RWPE1 (cell line): ENCODE data around the gene GPRIN2.
"Not testable (repeated sequence)": the region's sequence is repeated elsewhere in the genome, so short reads cannot be mapped to it uniquely, and the experiment has no call there.

Source experiments
- CTCF ChIA-PET: fragments of 350-600 bp; sonication (Branson Sonifier 250); formaldehyde crosslinking; extraction: SDS; loops from one replicate; lab custom pipeline; 2021; lab: Yijun Ruan, JAX
- POLR2A ChIA-PET: fragments of 400-600 bp; formaldehyde crosslinking; extraction: SDS; loops from one replicate; lab custom pipeline; 2020; ENCODE audit warnings: antibody characterized with exemption; ENCODE audit not compliant: low non-redundant PET; lab: Yijun Ruan, JAX
- DNase-seq: peaks from one replicate; pipeline ENCODE4 v3.0.0; 2012; ENCODE audit warnings: low spot score
- H3K27ac ChIP-seq: fragments of 450-650 bp; 2 replicates; pipeline ENCODE4 v1.5.1; 2017
- TF ChIP-seq, protein P1 (sequence below): fragments of 450-650 bp; conservative IDR thresholded peaks from 2 replicates; pipeline ENCODE4 v1.5.1; 2017; ENCODE audit warnings: low read depth, mild to moderate bottlenecking

The GPRIN2 gene

DNA sequence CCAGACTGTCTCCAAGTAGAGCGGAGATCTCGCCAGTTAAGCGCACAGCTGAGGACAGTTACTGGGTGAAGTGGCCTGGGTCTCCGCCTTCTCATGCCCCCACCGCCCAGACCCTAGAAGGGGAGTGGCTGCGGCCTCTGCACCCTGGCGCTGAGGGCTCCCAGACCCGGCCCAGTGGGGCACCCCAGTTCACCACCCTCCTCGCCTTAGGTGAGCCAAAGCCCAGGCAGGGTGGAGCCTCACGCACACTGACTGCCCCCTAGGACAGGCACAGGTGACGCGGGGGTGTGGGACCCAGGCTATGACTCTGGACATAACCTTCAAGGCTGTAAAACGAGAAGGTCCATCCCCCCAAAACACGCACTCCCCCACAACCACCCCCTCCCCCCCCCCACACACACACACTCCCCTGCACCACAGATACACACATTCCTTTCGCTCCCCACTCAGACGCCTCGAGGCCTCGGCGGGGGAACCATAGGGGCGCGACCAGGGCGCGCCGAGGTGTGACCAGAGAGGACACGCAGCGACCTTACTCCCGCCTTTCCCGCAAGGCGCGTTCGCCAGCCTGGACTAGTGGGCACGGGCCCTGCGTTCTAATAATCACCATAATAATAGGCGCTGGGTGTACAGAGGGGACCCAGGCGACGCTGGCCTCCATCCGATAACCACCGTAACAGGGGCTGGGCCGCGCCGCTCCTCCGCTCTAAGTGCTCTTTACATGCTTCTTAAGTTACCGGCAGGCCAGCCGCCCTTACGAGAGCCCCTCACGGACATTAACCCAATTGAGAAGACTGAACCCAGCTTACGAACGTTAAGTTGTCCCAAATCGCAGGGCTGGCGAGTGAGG is 21.4 kb upstream of the GPRIN2 start:
- POLR2A ChIA-PET, DNase-seq, H3K27ac ChIP-seq, CTCF ChIA-PET: not testable (repeated sequence)

DNA sequence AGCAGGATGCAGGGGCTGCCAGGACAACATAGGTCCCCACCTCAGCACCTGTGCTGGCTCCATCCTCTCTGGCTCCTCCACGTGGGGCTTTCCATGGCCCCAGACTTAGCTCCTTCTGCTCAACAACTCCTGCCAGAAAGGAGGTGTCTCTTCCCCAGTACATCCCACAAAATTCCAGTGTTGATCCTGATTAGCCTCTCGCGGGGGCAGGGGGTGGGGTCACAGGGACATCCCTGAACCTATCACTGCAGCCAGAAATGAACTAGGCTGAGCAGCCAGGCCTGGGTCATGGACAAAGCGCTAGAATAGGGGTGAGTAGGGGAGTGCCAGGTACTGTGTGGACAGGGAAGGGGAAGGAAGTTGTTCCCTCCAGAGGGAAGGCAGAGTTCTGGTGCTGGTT is 17.4 kb upstream of the GPRIN2 start:
- POLR2A ChIA-PET, DNase-seq, CTCF ChIA-PET, H3K27ac ChIP-seq: not testable (repeated sequence)

DNA sequence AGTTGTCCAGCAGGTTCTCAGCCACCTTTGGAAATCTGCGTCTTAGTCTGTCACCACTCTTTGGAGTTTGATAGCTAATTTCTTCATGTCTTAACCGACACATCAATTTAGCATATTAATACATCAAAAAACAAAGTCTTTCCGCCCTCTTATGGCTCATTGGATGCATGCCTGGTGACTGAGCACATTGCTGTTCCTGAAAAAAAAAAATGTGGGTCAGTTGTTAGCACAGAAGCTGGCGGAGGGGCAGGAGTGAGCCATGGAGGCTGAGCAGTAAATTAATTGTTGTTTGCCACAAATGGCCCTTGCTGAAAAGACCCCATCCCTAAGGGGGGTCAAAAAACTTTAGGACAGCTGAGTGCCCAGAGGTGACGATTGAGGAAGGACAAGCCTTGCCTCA is 16.9 kb upstream of the GPRIN2 start:
- CTCF ChIA-PET, POLR2A ChIA-PET, DNase-seq, H3K27ac ChIP-seq: not testable (repeated sequence)

DNA sequence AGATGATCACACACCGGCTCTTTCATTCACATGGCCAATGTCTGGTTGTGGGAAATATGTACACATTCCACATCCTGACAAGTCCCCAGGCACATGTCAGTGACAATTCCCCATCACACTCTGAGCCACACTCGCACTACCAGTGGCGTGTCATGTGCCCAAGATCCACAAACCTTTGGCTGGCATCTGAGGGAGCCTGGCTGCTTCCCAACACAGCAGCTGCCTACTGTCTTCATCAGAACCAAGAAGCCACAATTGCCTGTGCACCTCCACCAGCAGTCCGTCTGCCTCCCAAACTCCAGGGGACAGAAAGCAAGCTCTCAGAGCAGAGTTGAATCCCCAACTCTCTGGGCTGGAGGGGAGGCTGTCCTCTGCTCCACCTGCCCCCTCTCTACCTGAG is 16.3 kb upstream of the GPRIN2 start:
- CTCF ChIA-PET, H3K27ac ChIP-seq, POLR2A ChIA-PET, DNase-seq: not testable (repeated sequence)

DNA sequence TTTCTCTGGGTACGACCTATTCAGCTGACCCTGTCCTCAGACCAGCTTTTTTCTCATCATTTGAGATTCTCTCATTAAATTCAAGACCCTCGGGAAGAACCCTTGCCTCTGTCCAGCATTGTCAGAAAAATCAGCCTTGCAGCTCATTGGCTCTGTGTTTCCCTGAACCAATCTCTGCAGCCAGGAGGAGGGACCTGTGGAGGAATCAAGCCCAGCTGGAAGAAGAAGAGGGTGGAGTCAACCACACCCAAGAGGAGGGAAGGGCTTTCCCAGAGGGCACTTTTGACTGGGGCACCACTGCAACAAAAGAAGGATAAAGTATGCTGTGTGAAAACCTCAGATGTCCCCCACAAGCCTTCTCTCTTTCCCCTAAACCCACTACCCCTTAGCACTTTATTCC is 14.2 kb upstream of the GPRIN2 start:
- DNase-seq, POLR2A ChIA-PET, H3K27ac ChIP-seq, CTCF ChIA-PET: not testable (repeated sequence)

DNA sequence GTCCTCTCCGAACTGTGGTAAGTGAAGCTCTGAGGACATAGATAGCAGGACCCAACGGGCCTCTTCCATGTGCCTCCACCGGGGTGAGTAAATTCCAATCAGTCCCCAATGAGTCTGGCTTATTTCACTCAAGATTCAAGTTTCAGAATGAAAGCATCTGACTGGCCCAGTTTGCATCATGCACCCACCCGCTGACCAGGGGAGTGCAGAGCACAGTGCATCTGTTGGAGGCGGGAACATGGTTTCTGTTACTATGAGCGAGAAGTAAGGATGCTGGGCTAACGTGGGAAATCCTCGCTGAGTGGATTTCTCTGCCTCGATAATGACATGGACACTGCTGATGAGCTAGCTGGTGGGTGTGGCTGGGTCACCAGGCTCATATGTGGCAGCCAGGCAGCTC is 10.7 kb upstream of the GPRIN2 start:
- H3K27ac ChIP-seq, CTCF ChIA-PET, POLR2A ChIA-PET, DNase-seq: not testable (repeated sequence)

DNA sequence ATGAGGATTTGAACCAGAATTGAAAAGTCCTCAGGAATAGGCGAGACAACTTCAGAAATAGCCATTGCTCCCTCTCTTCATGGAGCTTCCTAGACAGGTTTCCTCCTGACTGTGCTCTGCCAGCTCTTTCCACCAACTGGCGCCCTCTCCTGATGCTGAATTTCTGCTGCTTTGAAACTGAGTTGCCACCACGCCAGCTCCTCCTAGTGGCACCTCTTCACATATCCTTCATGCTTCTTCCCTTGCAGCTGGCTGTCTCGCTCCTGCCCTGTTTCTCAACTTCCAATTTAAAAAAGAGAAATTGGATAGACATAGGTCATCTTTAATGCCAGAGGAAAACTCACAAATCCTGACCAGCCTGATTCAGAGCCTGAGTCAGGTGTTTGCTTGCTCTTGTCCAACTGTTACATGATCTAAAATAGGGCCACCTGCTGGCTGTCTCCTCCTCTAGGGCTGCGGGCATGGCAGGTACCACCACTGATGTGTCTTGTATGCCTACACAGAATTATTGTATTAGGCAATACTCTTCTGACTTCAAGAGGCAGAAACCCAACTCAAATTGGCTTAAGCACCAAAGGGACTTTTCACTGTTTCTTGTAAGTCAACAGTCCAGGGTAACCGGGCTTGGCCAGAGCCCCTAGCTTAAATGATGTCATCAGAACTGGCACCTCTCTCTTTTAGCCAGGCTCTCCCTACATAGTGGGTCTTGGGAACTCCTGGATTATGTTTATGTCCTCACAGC is 9.3 kb upstream of the GPRIN2 start:
- peak; percentile 54 for DNase-seq
- POLR2A ChIA-PET, H3K27ac ChIP-seq: not testable (repeated sequence)
- CTCF ChIA-PET, result interaction anchor here (0.7 to 1.2 kb wide), 3 partner anchors 20 to 338 kb away, joined by 3 to 7 read pairs (median 4); no protein-coding TSS in a partner anchor

DNA sequence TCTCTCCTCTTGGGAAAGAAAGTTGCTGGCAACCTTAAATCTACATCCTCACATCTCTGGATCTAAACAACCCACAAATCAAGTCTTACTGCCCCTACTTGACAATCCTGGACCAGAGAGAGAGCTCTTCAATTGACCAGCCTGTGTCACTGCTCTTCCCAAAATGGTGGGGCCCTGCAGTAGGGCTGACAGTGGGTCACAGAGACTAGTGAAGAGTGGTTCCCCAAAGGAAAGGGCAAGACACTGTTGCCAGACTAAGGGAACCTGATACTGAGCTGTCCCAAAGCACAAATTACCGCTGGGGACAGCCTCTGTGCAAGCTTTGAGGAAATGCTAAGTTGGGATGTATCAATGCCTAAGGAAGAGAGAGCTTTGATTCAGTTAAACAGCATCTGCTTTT is 4.5 kb upstream of the GPRIN2 start:
- ChIA-PET POLR2A (no interaction called here), CTCF (interaction anchor here (0.5 kb wide), 1 partner anchor 1407 kb away, joined by 3 read pairs; no protein-coding TSS in a partner anchor)
- no peak overlapping the region for H3K27ac ChIP-seq

DNA sequence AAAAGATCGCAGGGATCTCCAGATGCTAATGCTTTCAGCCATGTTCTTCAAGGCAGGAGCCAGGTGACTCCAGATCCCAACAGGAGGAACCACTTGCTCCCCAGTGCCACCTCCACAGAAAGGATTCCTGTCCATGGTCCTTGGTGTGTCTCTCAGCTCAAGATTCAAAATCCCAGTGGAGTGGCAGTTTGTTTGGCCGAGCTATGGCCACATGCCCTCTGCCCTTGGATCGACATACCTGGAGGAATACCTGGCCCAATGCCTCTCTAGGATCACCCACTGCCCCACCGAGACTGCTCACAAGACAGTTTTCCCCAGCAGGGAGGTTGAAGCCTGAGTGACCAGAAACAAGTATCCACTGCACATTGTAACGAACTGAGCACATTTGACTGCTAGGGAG is 3.9 kb upstream of the GPRIN2 start:
- ChIA-PET CTCF (interaction anchor here (0.5 kb wide), 1 partner anchor 1407 kb away, joined by 3 read pairs; no protein-coding TSS in a partner anchor), POLR2A (no interaction called here)
- no peak for DNase-seq
- no peak overlapping the region for H3K27ac ChIP-seq
- TF ChIP-seq, protein P1, sequence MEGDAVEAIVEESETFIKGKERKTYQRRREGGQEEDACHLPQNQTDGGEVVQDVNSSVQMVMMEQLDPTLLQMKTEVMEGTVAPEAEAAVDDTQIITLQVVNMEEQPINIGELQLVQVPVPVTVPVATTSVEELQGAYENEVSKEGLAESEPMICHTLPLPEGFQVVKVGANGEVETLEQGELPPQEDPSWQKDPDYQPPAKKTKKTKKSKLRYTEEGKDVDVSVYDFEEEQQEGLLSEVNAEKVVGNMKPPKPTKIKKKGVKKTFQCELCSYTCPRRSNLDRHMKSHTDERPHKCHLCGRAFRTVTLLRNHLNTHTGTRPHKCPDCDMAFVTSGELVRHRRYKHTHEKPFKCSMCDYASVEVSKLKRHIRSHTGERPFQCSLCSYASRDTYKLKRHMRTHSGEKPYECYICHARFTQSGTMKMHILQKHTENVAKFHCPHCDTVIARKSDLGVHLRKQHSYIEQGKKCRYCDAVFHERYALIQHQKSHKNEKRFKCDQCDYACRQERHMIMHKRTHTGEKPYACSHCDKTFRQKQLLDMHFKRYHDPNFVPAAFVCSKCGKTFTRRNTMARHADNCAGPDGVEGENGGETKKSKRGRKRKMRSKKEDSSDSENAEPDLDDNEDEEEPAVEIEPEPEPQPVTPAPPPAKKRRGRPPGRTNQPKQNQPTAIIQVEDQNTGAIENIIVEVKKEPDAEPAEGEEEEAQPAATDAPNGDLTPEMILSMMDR, result no peak

More for the DNA sequence above, 4.5 kb upstream of the GPRIN2 start:
- no peak for DNase-seq
- TF ChIP-seq, protein P1, result no peak

DNA sequence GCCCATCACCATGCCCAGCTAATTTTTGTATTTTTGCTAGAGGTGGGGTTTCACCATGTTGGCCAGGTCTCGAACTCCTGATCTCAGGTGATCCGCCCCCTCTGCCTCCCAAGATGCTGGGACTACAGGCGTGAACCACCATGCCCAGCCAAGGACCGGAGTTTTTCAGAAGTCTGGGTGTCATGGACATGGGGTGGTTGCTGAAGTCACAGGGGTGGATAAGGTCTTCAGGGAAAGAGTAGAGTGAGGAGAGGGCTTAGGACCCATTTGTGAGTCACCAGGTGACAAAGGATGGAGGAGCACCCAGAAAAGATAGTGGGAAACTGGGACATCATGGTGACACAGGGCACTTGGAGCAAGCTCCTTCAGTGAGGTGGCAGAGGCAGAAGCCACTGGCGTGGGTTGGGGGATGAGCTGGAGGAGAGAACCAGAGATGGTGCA is 2.8 kb upstream of the GPRIN2 start:
- POLR2A ChIA-PET, result no interaction called here
- CTCF ChIA-PET, result interaction anchor here (0.7 to 0.8 kb wide), 2 partner anchors 14 to 465 kb away, joined by 3 read pairs; no protein-coding TSS in a partner anchor
- no peak overlapping the region for H3K27ac ChIP-seq
- DNase-seq, result no peak
- TF ChIP-seq, protein P1, result no peak
